SH-SY5Y (cell line): ENCODE measurements around the gene BMAL1.

Experiments used
- GATA2 ChIP-seq: IDR thresholded peaks from 2 replicates; pipeline ENCODE4 v1.6.1; 2011; ENCODE audit warnings: mild to moderate bottlenecking, low read depth, low read length
- GATA3 ChIP-seq: IDR thresholded peaks from 2 replicates; pipeline ENCODE4 v1.6.1; 2011; ENCODE audit warnings: low read depth, mild to moderate bottlenecking, low read length, moderate library complexity

DNA sequence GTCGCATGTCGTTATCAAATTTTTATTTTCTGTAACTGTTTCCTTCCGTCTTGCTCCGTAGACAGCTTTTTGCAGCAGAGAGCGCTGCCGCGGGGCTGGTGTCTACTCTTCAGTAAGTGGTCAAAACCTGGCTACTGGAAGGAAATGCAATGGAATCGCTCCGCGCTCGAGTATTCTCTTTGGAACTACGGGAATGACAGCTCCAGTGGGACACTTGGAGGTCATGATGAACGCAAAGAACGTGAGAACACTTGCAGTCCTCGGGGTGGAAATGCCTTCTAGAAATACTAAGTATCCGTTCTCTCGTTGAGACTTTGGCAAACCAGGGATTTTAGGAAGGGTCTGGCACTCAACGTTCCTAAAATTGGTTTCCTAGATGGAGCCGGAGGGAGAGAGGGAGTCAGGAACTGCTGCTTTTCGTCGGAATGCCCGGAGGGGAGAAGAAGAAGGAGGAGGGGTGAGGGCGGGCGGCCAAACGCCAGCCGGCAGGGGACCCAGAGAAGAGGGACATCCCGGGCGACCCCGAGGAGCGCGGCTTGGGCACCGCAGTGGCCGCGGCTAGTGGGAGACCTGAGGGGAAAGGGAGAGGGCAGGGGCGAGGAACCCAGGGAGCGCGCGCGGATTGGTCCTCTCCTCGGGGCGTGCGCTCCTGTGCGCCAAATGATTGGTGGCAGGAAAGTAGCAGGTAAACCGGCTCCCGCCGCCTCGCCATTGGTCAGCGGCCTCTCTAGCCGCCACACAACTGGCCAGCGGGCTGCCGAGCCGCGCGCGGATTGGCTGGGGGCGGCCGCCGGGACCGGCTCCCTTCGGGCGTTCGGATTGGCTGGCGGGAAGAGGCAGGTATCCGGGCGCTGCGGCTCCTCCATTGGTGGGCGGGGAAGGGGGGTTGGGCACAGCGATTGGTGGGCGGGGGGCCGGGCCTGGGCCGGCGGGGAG lies 490 bp upstream of the BMAL1 start:
- no peak for TF ChIP-seq GATA2
- no peak for TF ChIP-seq GATA3
